IMR-90 (cell line): Measurements from ENCODE around the gene ALDH1A2. TPM values are rescaled to one million over a fixed set of nuclear protein-coding genes. Genes with fewer than 3 reads are reported as not detected.

Experiments
- ATAC-seq: fragments of 200-7000 bp; cut with Tn5 transposase; 2 replicates; pipeline ENCODE4 v1.9.1; 2020; ENCODE audit warnings: low read depth, mild to moderate bottlenecking, moderate library complexity
- BruUV-seq: library from RNA; stranded (reverse); fragments of 400-500 nt; replicated peaks from 2 replicates; lab custom pipeline; 2021; lab: Mats Ljungman, UMichigan
- CTCF ChIA-PET: fragments of 300-600 bp; formaldehyde crosslinking; extraction: SDS; loops from one replicate; lab custom pipeline; 2021; ENCODE audit warnings: antibody characterized with exemption; lab: Yijun Ruan, JAX
- POLR2A ChIA-PET: fragments of 300-600 bp; sonication (Branson Sonifier 250); formaldehyde crosslinking; loops from one replicate; lab custom pipeline; 2022; ENCODE audit warnings: antibody characterized with exemption; ENCODE audit not compliant: unreplicated experiment; lab: Charles Lee
- DNase-seq: peaks from one replicate; pipeline ENCODE4 v3.0.0; 2013
- H2AFZ ChIP-seq: replicated peaks from 2 replicates; pipeline ENCODE3; 2013; ENCODE audit warnings: low read length, mild to moderate bottlenecking; ENCODE audit not compliant: poor library complexity
- H2AK5ac ChIP-seq: 2 replicates; pipeline ENCODE4 v1.6.1; 2013; ENCODE audit warnings: low read depth, low read length, inconsistent platforms
- H2AK9ac ChIP-seq: replicated peaks from 2 replicates; pipeline ENCODE3; 2013; ENCODE audit warnings: mild to moderate bottlenecking, low read depth, low read length, moderate library complexity; ENCODE audit not compliant: poor library complexity
- H2BK120ac ChIP-seq: 2 replicates; pipeline ENCODE4 v1.6.1; 2013; ENCODE audit warnings: low read depth, low read length, inconsistent platforms
- H2BK15ac ChIP-seq: 3 replicates; pipeline ENCODE4 v1.6.1; 2013; ENCODE audit warnings: low read depth, low read length, inconsistent platforms
- H2BK20ac ChIP-seq: 2 replicates; pipeline ENCODE4 v1.6.1; 2013; ENCODE audit warnings: low read depth, mild to moderate bottlenecking, inconsistent platforms, low read length, moderate library complexity
- H2BK5ac ChIP-seq: 2 replicates; pipeline ENCODE4 v1.6.1; 2013; ENCODE audit warnings: mild to moderate bottlenecking, low read depth, low read length, inconsistent platforms; ENCODE audit not compliant: poor library complexity, severe bottlenecking
- H3K14ac ChIP-seq: replicated peaks from 2 replicates; pipeline ENCODE4 v1.6.1; 2013; ENCODE audit warnings: low read depth, low read length, inconsistent platforms
- H3K18ac ChIP-seq: 2 replicates; pipeline ENCODE4 v1.6.1; 2013; ENCODE audit warnings: low read depth, low read length, control low read depth
- H3K23ac ChIP-seq: 2 replicates; pipeline ENCODE4 v1.6.1; 2013; ENCODE audit warnings: low read depth, low read length, inconsistent platforms
- H3K27ac ChIP-seq: 2 replicates; pipeline ENCODE4 v1.5.1; 2013; ENCODE audit warnings: mild to moderate bottlenecking, control low read depth, low read length; ENCODE audit not compliant: insufficient read depth
- H3K27me3 ChIP-seq: 2 replicates; pipeline ENCODE4 v1.6.1; 2013; ENCODE audit warnings: low read length; ENCODE audit not compliant: control insufficient read depth, insufficient read depth
- H3K36me3 ChIP-seq: 2 replicates; pipeline ENCODE4 v1.6.1; 2013; ENCODE audit warnings: low read length, mixed read lengths; ENCODE audit not compliant: control insufficient read depth, insufficient read depth
- H3K4ac ChIP-seq: 2 replicates; pipeline ENCODE4 v1.6.1; 2013; ENCODE audit warnings: low read depth, low read length, inconsistent platforms
- H3K4me1 ChIP-seq: 2 replicates; pipeline ENCODE4 v1.6.1; 2013; ENCODE audit warnings: low read length, mixed read lengths; ENCODE audit not compliant: control insufficient read depth, insufficient read depth
- H3K4me2 ChIP-seq: 2 replicates; pipeline ENCODE4 v1.6.1; 2013; ENCODE audit warnings: low read depth, mild to moderate bottlenecking, control low read depth, low read length, moderate library complexity
- H3K4me3 ChIP-seq: 2 replicates; pipeline ENCODE4 v1.5.1; 2013; ENCODE audit warnings: low read depth, mild to moderate bottlenecking, control low read depth, low read length, moderate library complexity; ENCODE audit not compliant: insufficient read depth
- H3K56ac ChIP-seq: 2 replicates; pipeline ENCODE4 v1.6.1; 2013; ENCODE audit warnings: low read length, inconsistent platforms; ENCODE audit not compliant: insufficient read depth; ENCODE audit errors: extremely low read depth
- H3K79me1 ChIP-seq, 2 experiments: 2 replicates each; pipeline ENCODE4 v1.6.1; 2013; ENCODE audit warnings: low read length in 2 of 2, inconsistent platforms in 1 of 2, low read depth in 1 of 2
- H3K9ac ChIP-seq: 2 replicates; pipeline ENCODE4 v1.6.1; 2013; ENCODE audit warnings: low read depth, low read length, control low read depth
- H3K9me1 ChIP-seq: 2 replicates; pipeline ENCODE4 v1.6.1; 2013; ENCODE audit warnings: low read length, inconsistent platforms; ENCODE audit not compliant: insufficient read depth
- H3K9me3 ChIP-seq: 2 replicates; pipeline ENCODE4 v1.6.1; 2013; ENCODE audit warnings: low read length; ENCODE audit not compliant: control insufficient read depth, insufficient read depth
- H4K20me1 ChIP-seq: 2 replicates; pipeline ENCODE4 v1.6.1; 2013; ENCODE audit warnings: low read length, inconsistent platforms; ENCODE audit not compliant: insufficient read depth
- H4K5ac ChIP-seq: 2 replicates; pipeline ENCODE4 v1.6.1; 2013; ENCODE audit warnings: mild to moderate bottlenecking, low read depth, low read length, control low read depth
- H4K8ac ChIP-seq, 2 experiments: 2 replicates each; pipeline ENCODE4 v1.6.1; 2013; ENCODE audit warnings: low read depth in 2 of 2, low read length in 2 of 2, control low read depth in 1 of 2, inconsistent platforms in 1 of 2
- H4K91ac ChIP-seq: 2 replicates; pipeline ENCODE4 v1.6.1; 2013; ENCODE audit warnings: low read depth, low read length, inconsistent platforms; ENCODE audit not compliant: insufficient read depth
- BHLHE40 ChIP-seq: fragments of 150-350 bp; IDR thresholded peaks from 2 replicates; pipeline ENCODE4 v1.6.1; 2016; ENCODE audit warnings: mild to moderate bottlenecking, low read depth, low read length
- CEBPB ChIP-seq: IDR thresholded peaks from 2 replicates; pipeline ENCODE4 v1.6.1; 2012; ENCODE audit warnings: low read depth, low read length, improper control_type of control experiment
- CHD1 ChIP-seq: IDR thresholded peaks from 2 replicates; pipeline ENCODE4 v1.6.1; 2012; ENCODE audit warnings: low read depth, low read length, improper control_type of control experiment
- FOS ChIP-seq: fragments of 150-350 bp; IDR thresholded peaks from 2 replicates; pipeline ENCODE4 v1.6.1; 2016; ENCODE audit warnings: low read depth, low read length
- MAFK ChIP-seq: IDR thresholded peaks from 2 replicates; pipeline ENCODE4 v1.6.1; 2012; ENCODE audit warnings: low read depth, low read length, improper control_type of control experiment
- MAZ ChIP-seq: IDR thresholded peaks from 2 replicates; pipeline ENCODE4 v1.6.1; 2012; ENCODE audit warnings: low read depth, mild to moderate bottlenecking, low read length, improper control_type of control experiment, moderate library complexity, borderline replicate concordance
- MXI1 ChIP-seq: IDR thresholded peaks from 2 replicates; pipeline ENCODE4 v1.6.1; 2012; ENCODE audit warnings: low read depth, mild to moderate bottlenecking, low read length, moderate library complexity, borderline replicate concordance
- NFE2L2 ChIP-seq: fragments of 150-350 bp; IDR thresholded peaks from 2 replicates; pipeline ENCODE4 v1.6.1; 2016; ENCODE audit warnings: low read depth, mild to moderate bottlenecking, low read length
- POLR2A ChIP-seq: IDR thresholded peaks from 2 replicates; pipeline ENCODE4 v1.6.1; 2012; ENCODE audit warnings: mild to moderate bottlenecking, low read depth, low read length
- RAD21 ChIP-seq: IDR thresholded peaks from 2 replicates; pipeline ENCODE4 v1.6.1; 2012; ENCODE audit warnings: low read length, improper control_type of control experiment
- RCOR1 ChIP-seq: IDR thresholded peaks from 2 replicates; pipeline ENCODE4 v1.6.1; 2012; ENCODE audit warnings: mild to moderate bottlenecking, low read length, improper control_type of control experiment; ENCODE audit not compliant: insufficient replicate concordance
- RFX5 ChIP-seq: IDR thresholded peaks from 2 replicates; pipeline ENCODE4 v1.8.0; 2012; ENCODE audit warnings: low read depth, mild to moderate bottlenecking, low read length, moderate library complexity
- SMC3 ChIP-seq: fragments of 150-350 bp; IDR thresholded peaks from 2 replicates; pipeline ENCODE4 v1.6.1; 2016; ENCODE audit warnings: low read depth, mild to moderate bottlenecking, antibody characterized with exemption, low read length, moderate library complexity
- WGBS, 2 experiments: methylation state at CpG; one replicate each; pipeline versions ENCODE4 v1.1.5 to v1.1.7; 2013; ENCODE audit warnings: missing lambda C conversion rate in 2 of 2; ENCODE audit not compliant: insufficient read length in 1 of 2; ENCODE audit errors: extremely low coverage in 2 of 2; 5-methylcytosine and 5-hydroxymethylcytosine counted together
- dilution Hi-C: fragments of 300-500 bp; cut with HindIII; formaldehyde crosslinking; loops from one replicate; pipeline ENCODE4 v1.14.3; 2018; ENCODE audit warnings: low sequenced_read_pairs; ENCODE audit not compliant: unreplicated experiment
- in situ Hi-C: fragments of 300-500 bp; cut with MboI; formaldehyde crosslinking; loops from 3 replicates; pipeline ENCODE4 v1.14.3; 2019; ENCODE audit warnings: low sequenced_read_pairs, inconsistent platforms, mixed read lengths
- intact Hi-C: fragments of 100-400 bp; cut with micrococcal nuclease; formaldehyde crosslinking; loops from 2 replicates; pipeline ENCODE4 v1.10.0; 2022
- polyA plus RNA-seq, 3 experiments: library from polyadenylated mRNA; depleted of rRNA; stranded (reverse); fragments of >200 nt; gene quantifications; 2 replicates each; pipeline ENCODE4 v1.2.3, GENCODE V29; 2012; ENCODE audit warnings: low replicate concordance in 1 of 3
- total RNA-seq: library from RNA; depleted of rRNA; stranded (reverse); fragments of >200 nt; gene quantifications from 2 replicates; pipeline ENCODE4 v1.2.3, GENCODE V29; 2012
- TF ChIP-seq, protein P1 (sequence below): conservative IDR thresholded peaks from 2 replicates; pipeline ENCODE4 v1.5.1; 2012; ENCODE audit warnings: mild to moderate bottlenecking, low read depth, low read length, improper control_type of control experiment
- TF ChIP-seq, protein P2 (sequence below): fragments of 150-350 bp; IDR thresholded peaks from 2 replicates; pipeline ENCODE4 v1.6.1; 2017; ENCODE audit warnings: mild to moderate bottlenecking, antibody characterized with exemption, low read length, low read depth
- TF ChIP-seq, protein P3 (sequence below): fragments of 150-350 bp; IDR thresholded peaks from 2 replicates; pipeline ENCODE4 v1.6.1; 2016; ENCODE audit warnings: low read depth, mild to moderate bottlenecking, low read length, moderate library complexity, borderline replicate concordance

ALDH1A2 gene
- total and polyA plus RNA-seq, 2 of the 4 experiments (the other 2 are of a cell fraction): not detected

DNA sequence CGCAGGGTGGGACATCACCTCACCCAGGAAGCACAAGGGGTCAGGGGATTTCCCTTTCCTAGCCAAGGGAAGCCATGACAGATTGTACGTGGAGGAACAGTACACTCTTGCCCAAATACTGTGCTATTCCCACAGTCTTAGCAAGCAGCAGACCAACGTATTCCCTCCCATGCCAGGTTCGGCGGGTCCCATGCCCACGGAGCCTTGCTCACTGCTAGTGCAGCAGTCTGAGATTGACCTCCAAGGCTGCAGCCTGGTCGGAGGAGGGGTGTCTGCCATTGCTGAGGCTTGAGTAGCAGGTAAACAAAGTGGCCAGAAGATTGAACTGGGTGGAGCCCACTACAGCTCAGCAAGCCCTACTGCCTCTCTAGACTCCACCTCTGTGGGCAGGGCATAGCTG is 39.0 kb downstream of the ALDH1A2 start:
- Histone ChIP-seq H2BK5ac (no peak overlapping the region), H4K91ac (no peak overlapping the region), H3K4me2 (no peak overlapping the region), H3K18ac (no peak overlapping the region), H2BK20ac (no peak overlapping the region), H2BK15ac (no peak overlapping the region), H3K27me3 (no peaks in the 10 kb centered on the region), H3K9me1 (no peaks in the 10 kb centered on the region), H3K23ac (no peak overlapping the region), H3K14ac (no peak overlapping the region), H3K4me3 (no peak overlapping the region), H3K4me1 (no peaks in the 10 kb centered on the region), H2AK9ac (no peak overlapping the region), H4K5ac (no peak overlapping the region), H3K36me3 (no peaks in the 10 kb centered on the region), H3K9me3 (peaks cover 5% of the 10 kb centered on the region), H3K9ac (no peak overlapping the region), H3K56ac (no peak overlapping the region), H3K27ac (no peak overlapping the region), H3K79me1 (no peaks in the 10 kb centered on the region), H4K20me1 (no peaks in the 10 kb centered on the region), H3K4ac (no peak overlapping the region), H4K8ac (no peak overlapping the region), H2BK120ac (no peak overlapping the region), H2AK5ac (no peak overlapping the region), H2AFZ (no peak overlapping the region)
- no CpG with 5 or more reads among the region's 7 CpGs for WGBS, 2 experiments
- ChIA-PET CTCF (no interaction called here), POLR2A (no interaction called here)
- intact Hi-C loops: no loop called here
- DNase-seq: no peak
- dilution Hi-C loops: no loop called here
- BruUV-seq: no TSS peak
- no peak for TF ChIP-seq SMC3
- no peak for TF ChIP-seq BHLHE40
- TF ChIP-seq MAZ: no peak
- TF ChIP-seq, protein P1, sequence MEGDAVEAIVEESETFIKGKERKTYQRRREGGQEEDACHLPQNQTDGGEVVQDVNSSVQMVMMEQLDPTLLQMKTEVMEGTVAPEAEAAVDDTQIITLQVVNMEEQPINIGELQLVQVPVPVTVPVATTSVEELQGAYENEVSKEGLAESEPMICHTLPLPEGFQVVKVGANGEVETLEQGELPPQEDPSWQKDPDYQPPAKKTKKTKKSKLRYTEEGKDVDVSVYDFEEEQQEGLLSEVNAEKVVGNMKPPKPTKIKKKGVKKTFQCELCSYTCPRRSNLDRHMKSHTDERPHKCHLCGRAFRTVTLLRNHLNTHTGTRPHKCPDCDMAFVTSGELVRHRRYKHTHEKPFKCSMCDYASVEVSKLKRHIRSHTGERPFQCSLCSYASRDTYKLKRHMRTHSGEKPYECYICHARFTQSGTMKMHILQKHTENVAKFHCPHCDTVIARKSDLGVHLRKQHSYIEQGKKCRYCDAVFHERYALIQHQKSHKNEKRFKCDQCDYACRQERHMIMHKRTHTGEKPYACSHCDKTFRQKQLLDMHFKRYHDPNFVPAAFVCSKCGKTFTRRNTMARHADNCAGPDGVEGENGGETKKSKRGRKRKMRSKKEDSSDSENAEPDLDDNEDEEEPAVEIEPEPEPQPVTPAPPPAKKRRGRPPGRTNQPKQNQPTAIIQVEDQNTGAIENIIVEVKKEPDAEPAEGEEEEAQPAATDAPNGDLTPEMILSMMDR: no peak
- no peak for TF ChIP-seq FOS
- no peak for TF ChIP-seq CEBPB
- TF ChIP-seq, protein P2, sequence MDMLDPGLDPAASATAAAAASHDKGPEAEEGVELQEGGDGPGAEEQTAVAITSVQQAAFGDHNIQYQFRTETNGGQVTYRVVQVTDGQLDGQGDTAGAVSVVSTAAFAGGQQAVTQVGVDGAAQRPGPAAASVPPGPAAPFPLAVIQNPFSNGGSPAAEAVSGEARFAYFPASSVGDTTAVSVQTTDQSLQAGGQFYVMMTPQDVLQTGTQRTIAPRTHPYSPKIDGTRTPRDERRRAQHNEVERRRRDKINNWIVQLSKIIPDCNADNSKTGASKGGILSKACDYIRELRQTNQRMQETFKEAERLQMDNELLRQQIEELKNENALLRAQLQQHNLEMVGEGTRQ: no peak
- TF ChIP-seq RCOR1: no peak
- TF ChIP-seq RAD21: no peak
- no peak for TF ChIP-seq CHD1
- TF ChIP-seq RFX5: no peak
- no peak for TF ChIP-seq MXI1
- TF ChIP-seq NFE2L2: no peak
- no peak for TF ChIP-seq POLR2A
- TF ChIP-seq MAFK: no peak
- TF ChIP-seq, protein P3, sequence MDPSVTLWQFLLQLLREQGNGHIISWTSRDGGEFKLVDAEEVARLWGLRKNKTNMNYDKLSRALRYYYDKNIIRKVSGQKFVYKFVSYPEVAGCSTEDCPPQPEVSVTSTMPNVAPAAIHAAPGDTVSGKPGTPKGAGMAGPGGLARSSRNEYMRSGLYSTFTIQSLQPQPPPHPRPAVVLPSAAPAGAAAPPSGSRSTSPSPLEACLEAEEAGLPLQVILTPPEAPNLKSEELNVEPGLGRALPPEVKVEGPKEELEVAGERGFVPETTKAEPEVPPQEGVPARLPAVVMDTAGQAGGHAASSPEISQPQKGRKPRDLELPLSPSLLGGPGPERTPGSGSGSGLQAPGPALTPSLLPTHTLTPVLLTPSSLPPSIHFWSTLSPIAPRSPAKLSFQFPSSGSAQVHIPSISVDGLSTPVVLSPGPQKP: no peak
- no peak for ATAC-seq
- in situ Hi-C loops: no loop called here
